ENCODE results near the gene FARP1. TPM values are rescaled to one million over a fixed set of nuclear protein-coding genes. Genes with fewer than 3 reads are reported as not detected.

The FARP1 gene
- total and polyA plus RNA-seq, 10 of the 15 experiments (the other 5 are each of a cell fraction or from before 2014, with no cell fraction given), result 0.17 to 6.9 (median 0.68) TPM

DNA sequence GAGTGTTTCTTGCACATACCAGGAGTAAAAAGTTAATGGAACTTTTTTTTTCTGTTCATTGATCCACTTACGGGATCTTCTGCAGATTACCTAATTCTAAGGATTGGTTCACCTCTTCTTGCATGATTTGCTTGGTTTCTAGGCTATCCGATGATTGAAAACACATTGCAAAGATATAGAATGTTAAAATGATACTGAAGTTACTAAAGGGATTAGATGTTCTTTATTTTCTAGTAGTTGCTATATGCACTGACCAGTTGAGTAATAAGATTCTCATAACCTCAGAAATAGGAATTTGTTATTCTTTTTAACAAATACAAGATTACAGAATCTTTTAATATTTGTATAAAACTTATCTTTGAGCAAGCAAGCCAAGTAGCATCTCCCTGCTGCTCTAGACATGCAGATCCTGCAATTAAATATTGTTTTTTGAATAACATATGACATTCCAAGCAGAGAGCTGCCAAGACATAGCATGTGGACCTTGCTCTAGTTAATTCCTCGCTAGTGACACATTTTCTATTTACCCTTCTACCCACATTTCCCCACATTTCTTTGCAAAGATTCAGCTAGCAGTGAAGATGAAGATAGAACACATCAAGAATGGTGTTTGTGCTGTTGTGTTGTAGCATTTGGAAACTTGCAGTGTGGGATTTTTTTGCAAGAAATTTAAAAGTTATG lies 85.9 kb downstream of the FARP1 start:
- H3K27me3 ChIP-seq (replicated peaks in 1 of 2; ENCODE audit: control insufficient read depth in 2 of 2, insufficient read depth in 2 of 2, low read length in 1 of 2), result no peaks in the 10 kb centered on the region
- SMC1A ChIA-PET (ENCODE audit: uncharacterized antibody, unreplicated experiment), result no interaction called here
- ATAC-seq (no peak), DNase-seq (ENCODE audit: low read depth, low spot score) (no peak), FAIRE-seq (no peak)
- intact Hi-C loops (cut with micrococcal nuclease; ENCODE audit: unreplicated experiment), result no loop called here
- H3K27ac ChIP-seq (ENCODE audit: control insufficient read depth, insufficient read depth), result no peak overlapping the region
- no peak overlapping the region for H3K4me2 ChIP-seq (ENCODE audit: control insufficient read depth, insufficient read depth)
- RAD21 ChIA-PET (ENCODE audit: unreplicated experiment), result no interaction called here
- in situ Hi-C loops (cut with MboI), result no loop called here
- H2AFZ ChIP-seq (ENCODE audit: control insufficient read depth, low read depth, low read length), result no peak overlapping the region
- CTCF ChIA-PET, result no interaction called here
- no peaks in the 10 kb centered on the region for H4K20me1 ChIP-seq (ENCODE audit: control insufficient read depth, insufficient read depth)
- WGBS (ENCODE audit: insufficient coverage, insufficient replicate concordance, low lambda C conversion rate, missing lambda C conversion rate), result 31% methylated on average over 3 of the region's 3 CpGs
- no peaks in the 10 kb centered on the region; the same call in 2 of the 3 replicates for H3K9me3 ChIP-seq (replicated peaks; ENCODE audit: control insufficient read depth, insufficient read depth, low read length)
- no peaks in the 10 kb centered on the region for H3K4me1 ChIP-seq (ENCODE audit: control insufficient read depth, insufficient read depth, low read length)
- no peak overlapping the region for H3K9ac ChIP-seq (ENCODE audit: control insufficient read depth, insufficient read depth, low read length)
- no peak overlapping the region for H3K4me3 ChIP-seq
- POLR2A ChIA-PET, result no interaction called here
- H3K36me3 ChIP-seq (ENCODE audit: control insufficient read depth in 2 of 2, insufficient read depth in 2 of 2, low read length in 1 of 2), result no peaks in the 10 kb centered on the region
- no TSS peak for BruUV-seq (replicated peaks)
- H3K79me2 ChIP-seq (ENCODE audit: control insufficient read depth, insufficient read depth, low read length), result no peaks in the 10 kb centered on the region
- TF ChIP-seq SMAD5 (IDR thresholded peaks at IDR 0.05; ENCODE audit: low read depth) (no peak), E4F1 (IDR thresholded peaks at IDR 0.05; ENCODE audit: borderline replicate concordance, partially characterized antibody) (no peak), ZNF384 (IDR thresholded peaks at IDR 0.05; ENCODE audit: borderline replicate concordance, low read depth, low read length) (no peak), ZZZ3 (IDR thresholded peaks at IDR 0.05; ENCODE audit: control insufficient read depth, insufficient read length, low read depth) (no peak), ETV6 (conservative IDR thresholded peaks at IDR 0.05 in 1 of 2, IDR thresholded peaks at IDR 0.05 in 1 of 2; ENCODE audit: borderline replicate concordance in 1 of 2, low read depth in 1 of 2) (no peak), IKZF1 (conservative IDR thresholded peaks at IDR 0.05) (no peak), ESRRA (IDR thresholded peaks at IDR 0.05; ENCODE audit: low read length) (no peak), STAT1 (conservative IDR thresholded peaks at IDR 0.05) (no peak), BCLAF1 (IDR thresholded peaks at IDR 0.05) (no peak), MYB (IDR thresholded peaks at IDR 0.05; ENCODE audit: borderline replicate concordance, low read depth, low read length) (no peak), ZNF217 (IDR thresholded peaks at IDR 0.05) (no peak), ATF2 (IDR thresholded peaks at IDR 0.05; ENCODE audit: low read length) (no peak)
- TF ChIP-seq, protein P1, sequence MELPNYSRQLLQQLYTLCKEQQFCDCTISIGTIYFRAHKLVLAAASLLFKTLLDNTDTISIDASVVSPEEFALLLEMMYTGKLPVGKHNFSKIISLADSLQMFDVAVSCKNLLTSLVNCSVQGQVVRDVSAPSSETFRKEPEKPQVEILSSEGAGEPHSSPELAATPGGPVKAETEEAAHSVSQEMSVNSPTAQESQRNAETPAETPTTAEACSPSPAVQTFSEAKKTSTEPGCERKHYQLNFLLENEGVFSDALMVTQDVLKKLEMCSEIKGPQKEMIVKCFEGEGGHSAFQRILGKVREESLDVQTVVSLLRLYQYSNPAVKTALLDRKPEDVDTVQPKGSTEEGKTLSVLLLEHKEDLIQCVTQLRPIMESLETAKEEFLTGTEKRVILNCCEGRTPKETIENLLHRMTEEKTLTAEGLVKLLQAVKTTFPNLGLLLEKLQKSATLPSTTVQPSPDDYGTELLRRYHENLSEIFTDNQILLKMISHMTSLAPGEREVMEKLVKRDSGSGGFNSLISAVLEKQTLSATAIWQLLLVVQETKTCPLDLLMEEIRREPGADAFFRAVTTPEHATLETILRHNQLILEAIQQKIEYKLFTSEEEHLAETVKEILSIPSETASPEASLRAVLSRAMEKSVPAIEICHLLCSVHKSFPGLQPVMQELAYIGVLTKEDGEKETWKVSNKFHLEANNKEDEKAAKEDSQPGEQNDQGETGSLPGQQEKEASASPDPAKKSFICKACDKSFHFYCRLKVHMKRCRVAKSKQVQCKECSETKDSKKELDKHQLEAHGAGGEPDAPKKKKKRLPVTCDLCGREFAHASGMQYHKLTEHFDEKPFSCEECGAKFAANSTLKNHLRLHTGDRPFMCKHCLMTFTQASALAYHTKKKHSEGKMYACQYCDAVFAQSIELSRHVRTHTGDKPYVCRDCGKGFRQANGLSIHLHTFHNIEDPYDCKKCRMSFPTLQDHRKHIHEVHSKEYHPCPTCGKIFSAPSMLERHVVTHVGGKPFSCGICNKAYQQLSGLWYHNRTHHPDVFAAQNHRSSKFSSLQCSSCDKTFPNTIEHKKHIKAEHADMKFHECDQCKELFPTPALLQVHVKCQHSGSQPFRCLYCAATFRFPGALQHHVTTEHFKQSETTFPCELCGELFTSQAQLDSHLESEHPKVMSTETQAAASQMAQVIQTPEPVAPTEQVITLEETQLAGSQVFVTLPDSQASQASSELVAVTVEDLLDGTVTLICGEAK (IDR thresholded peaks at IDR 0.05; ENCODE audit: borderline replicate concordance), result no peak
